ENCODE data around the gene CHMP4B.

CHMP4B gene

DNA sequence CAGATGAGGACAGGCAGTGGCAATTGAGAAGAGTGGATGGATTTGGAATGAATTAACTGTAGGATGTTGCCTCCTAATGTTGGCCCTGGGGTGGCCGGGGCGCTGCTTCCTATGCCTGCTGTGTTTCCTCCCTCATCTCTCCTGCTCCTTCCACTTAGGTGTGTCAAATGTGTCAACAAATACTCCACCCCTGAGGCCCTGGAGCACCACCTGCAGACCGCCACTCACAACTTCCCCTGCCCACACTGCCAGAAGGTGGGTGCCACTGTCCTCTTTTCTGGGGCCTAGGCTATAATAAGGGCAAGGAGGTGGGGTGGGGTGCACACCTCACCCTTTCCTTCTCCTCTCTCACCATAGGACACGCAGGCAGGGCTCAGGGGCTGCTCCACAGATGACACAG, 30.0 kb upstream of the CHMP4B start:
- no peak for TF ChIP-seq EZH2phosphoT487 (IDR thresholded peaks at IDR 0.05; ENCODE audit: low read length)
- no peak for TF ChIP-seq EZH2 (optimal IDR thresholded peaks at IDR 0.05; ENCODE audit: low read depth, low read length)
- TF ChIP-seq, protein P1, sequence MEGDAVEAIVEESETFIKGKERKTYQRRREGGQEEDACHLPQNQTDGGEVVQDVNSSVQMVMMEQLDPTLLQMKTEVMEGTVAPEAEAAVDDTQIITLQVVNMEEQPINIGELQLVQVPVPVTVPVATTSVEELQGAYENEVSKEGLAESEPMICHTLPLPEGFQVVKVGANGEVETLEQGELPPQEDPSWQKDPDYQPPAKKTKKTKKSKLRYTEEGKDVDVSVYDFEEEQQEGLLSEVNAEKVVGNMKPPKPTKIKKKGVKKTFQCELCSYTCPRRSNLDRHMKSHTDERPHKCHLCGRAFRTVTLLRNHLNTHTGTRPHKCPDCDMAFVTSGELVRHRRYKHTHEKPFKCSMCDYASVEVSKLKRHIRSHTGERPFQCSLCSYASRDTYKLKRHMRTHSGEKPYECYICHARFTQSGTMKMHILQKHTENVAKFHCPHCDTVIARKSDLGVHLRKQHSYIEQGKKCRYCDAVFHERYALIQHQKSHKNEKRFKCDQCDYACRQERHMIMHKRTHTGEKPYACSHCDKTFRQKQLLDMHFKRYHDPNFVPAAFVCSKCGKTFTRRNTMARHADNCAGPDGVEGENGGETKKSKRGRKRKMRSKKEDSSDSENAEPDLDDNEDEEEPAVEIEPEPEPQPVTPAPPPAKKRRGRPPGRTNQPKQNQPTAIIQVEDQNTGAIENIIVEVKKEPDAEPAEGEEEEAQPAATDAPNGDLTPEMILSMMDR (IDR thresholded peaks at IDR 0.05; ENCODE audit: low read length): no peak
- no peaks in the 10 kb centered on the region for H3K9me2 ChIP-seq (replicated peaks; ENCODE audit: insufficient read depth, low read length)
- H3K9ac ChIP-seq (ENCODE audit: low read length): no peak overlapping the region
- H3K4me1 ChIP-seq (ENCODE audit: low read length): peaks cover 39% of the 10 kb centered on the region
- no peaks in the 10 kb centered on the region for H3K9me3 ChIP-seq (replicated peaks; ENCODE audit: insufficient read depth, low read length)
- H3K36me3 ChIP-seq (replicated peaks; ENCODE audit: insufficient read depth, low read length): no peaks in the 10 kb centered on the region
- H3K4me3 ChIP-seq (ENCODE audit: low read length): no peak overlapping the region
- H3K27me3 ChIP-seq (replicated peaks; ENCODE audit: insufficient read depth, low read length): no peaks in the 10 kb centered on the region
- no peak for DNase-seq
- H3K4me2 ChIP-seq (ENCODE audit: low read depth, low read length): no peak overlapping the region
- H3K79me2 ChIP-seq (ENCODE audit: low read length): peaks cover 10% of the 10 kb centered on the region; the same call in 1 of the 2 replicates
- H4K20me1 ChIP-seq (ENCODE audit: insufficient read depth, low read length): no peaks in the 10 kb centered on the region
- H3K27ac ChIP-seq (ENCODE audit: low read length): no peak overlapping the region
- no peak overlapping the region for H2AFZ ChIP-seq (ENCODE audit: low read length)
- peaks cover 29% of the 10 kb centered on the region for H3F3A ChIP-seq (ENCODE audit: insufficient read depth, low read length)

- Histone ChIP-seq H3K9ac (ENCODE audit: low read length) (no peak overlapping the region), H3K79me2 (ENCODE audit: low read length) (peaks cover 10% of the 10 kb centered on the region; the same call in 1 of the 2 replicates), H3K27ac (ENCODE audit: low read length) (no peak overlapping the region), H4K20me1 (ENCODE audit: insufficient read depth, low read length) (no peaks in the 10 kb centered on the region), H3F3A (ENCODE audit: insufficient read depth, low read length) (peaks cover 29% of the 10 kb centered on the region), H3K36me3 (replicated peaks; ENCODE audit: insufficient read depth, low read length) (no peaks in the 10 kb centered on the region), H2AFZ (ENCODE audit: low read length) (no peak overlapping the region), H3K4me2 (ENCODE audit: low read depth, low read length) (no peak overlapping the region), H3K27me3 (replicated peaks; ENCODE audit: insufficient read depth, low read length) (no peaks in the 10 kb centered on the region), H3K9me3 (replicated peaks; ENCODE audit: insufficient read depth, low read length) (no peaks in the 10 kb centered on the region), H3K4me3 (ENCODE audit: low read length) (no peak overlapping the region), H3K4me1 (ENCODE audit: low read length) (peaks cover 43% of the 10 kb centered on the region), H3K9me2 (replicated peaks; ENCODE audit: insufficient read depth, low read length) (no peaks in the 10 kb centered on the region)
- DNase-seq: no peak
- TF ChIP-seq EZH2 (optimal IDR thresholded peaks at IDR 0.05; ENCODE audit: low read depth, low read length) (no peak), EZH2phosphoT487 (IDR thresholded peaks at IDR 0.05; ENCODE audit: low read length) (no peak)
- TF ChIP-seq, protein P1 (IDR thresholded peaks at IDR 0.05; ENCODE audit: low read length): no peak
Measured at GRCh38 chr20:33781945-33782344, 29.2 kb upstream of the CHMP4B start.

- no peaks in the 10 kb centered on the region for H4K20me1 ChIP-seq (ENCODE audit: insufficient read depth, low read length)
- TF ChIP-seq, protein P1 (IDR thresholded peaks at IDR 0.05; ENCODE audit: low read length): no peak
- TF ChIP-seq EZH2phosphoT487 (IDR thresholded peaks at IDR 0.05; ENCODE audit: low read length) (no peak), EZH2 (optimal IDR thresholded peaks at IDR 0.05; ENCODE audit: low read depth, low read length) (no peak)
- H3K4me1 ChIP-seq (ENCODE audit: low read length): peaks cover 42% of the 10 kb centered on the region
- no peaks in the 10 kb centered on the region for H3K27me3 ChIP-seq (replicated peaks; ENCODE audit: insufficient read depth, low read length)
- H3K79me2 ChIP-seq (ENCODE audit: low read length): peaks cover 10% of the 10 kb centered on the region; the same call in 1 of the 2 replicates
- H3F3A ChIP-seq (ENCODE audit: insufficient read depth, low read length): peaks cover 22% of the 10 kb centered on the region
- no peak overlapping the region for H3K4me2 ChIP-seq (ENCODE audit: low read depth, low read length)
- no peak overlapping the region for H2AFZ ChIP-seq (ENCODE audit: low read length)
- H3K9ac ChIP-seq (ENCODE audit: low read length): no peak overlapping the region
- H3K36me3 ChIP-seq (replicated peaks; ENCODE audit: insufficient read depth, low read length): no peaks in the 10 kb centered on the region
- H3K9me2 ChIP-seq (replicated peaks; ENCODE audit: insufficient read depth, low read length): no peaks in the 10 kb centered on the region
- no peak for DNase-seq
- H3K4me3 ChIP-seq (ENCODE audit: low read length): no peak overlapping the region
- H3K9me3 ChIP-seq (replicated peaks; ENCODE audit: insufficient read depth, low read length): no peaks in the 10 kb centered on the region
- H3K27ac ChIP-seq (ENCODE audit: low read length): no peak overlapping the region
Measured at GRCh38 chr20:33783256-33783655, 27.9 kb upstream of the CHMP4B start.
